Measurements from ENCODE around the gene MAN1C1.
"Not testable (repeated sequence)": the region's sequence is repeated elsewhere in the genome, so short reads cannot be mapped to it uniquely, and the experiment has no call there.

Gene MAN1C1

DNA sequence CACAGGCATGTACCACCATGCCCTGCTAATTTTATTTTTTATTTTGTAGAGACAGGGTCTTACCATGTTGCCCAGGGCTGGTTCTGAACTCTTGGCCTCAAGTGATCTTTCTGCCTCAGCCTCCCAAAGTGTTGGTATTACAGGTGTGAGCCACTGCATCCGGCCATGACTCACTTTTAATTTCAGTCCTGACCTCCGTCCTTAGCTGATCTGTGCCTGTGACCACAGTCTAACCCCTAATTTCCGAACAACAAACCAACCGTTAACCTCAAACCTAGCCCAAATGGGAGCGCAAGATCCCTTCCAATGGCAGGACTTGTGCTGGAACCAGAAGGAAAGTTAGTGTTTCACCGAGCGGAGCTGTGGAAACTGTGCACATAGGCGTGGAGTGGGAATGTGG is 29.3 kb upstream of the MAN1C1 start:
- Histone ChIP-seq H3K36me3 (no peaks in the 10 kb centered on the region), H3K4me1 (ENCODE audit: control insufficient read depth in 1 of 2, insufficient read depth in 1 of 2, low read depth in 1 of 2, low read length in 1 of 2) (no peaks in the 10 kb centered on the region), H3K9me3 (no peaks in the 10 kb centered on the region), H3K27me3 (no peaks in the 10 kb centered on the region), H3K27ac (no peak overlapping the region), H3K4me3 (ENCODE audit: low read depth in 1 of 2, low read length in 1 of 2) (no peak overlapping the region)
- TF ChIP-seq, protein P1, sequence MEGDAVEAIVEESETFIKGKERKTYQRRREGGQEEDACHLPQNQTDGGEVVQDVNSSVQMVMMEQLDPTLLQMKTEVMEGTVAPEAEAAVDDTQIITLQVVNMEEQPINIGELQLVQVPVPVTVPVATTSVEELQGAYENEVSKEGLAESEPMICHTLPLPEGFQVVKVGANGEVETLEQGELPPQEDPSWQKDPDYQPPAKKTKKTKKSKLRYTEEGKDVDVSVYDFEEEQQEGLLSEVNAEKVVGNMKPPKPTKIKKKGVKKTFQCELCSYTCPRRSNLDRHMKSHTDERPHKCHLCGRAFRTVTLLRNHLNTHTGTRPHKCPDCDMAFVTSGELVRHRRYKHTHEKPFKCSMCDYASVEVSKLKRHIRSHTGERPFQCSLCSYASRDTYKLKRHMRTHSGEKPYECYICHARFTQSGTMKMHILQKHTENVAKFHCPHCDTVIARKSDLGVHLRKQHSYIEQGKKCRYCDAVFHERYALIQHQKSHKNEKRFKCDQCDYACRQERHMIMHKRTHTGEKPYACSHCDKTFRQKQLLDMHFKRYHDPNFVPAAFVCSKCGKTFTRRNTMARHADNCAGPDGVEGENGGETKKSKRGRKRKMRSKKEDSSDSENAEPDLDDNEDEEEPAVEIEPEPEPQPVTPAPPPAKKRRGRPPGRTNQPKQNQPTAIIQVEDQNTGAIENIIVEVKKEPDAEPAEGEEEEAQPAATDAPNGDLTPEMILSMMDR (IDR thresholded peaks at IDR 0.05), result no peak

DNA sequence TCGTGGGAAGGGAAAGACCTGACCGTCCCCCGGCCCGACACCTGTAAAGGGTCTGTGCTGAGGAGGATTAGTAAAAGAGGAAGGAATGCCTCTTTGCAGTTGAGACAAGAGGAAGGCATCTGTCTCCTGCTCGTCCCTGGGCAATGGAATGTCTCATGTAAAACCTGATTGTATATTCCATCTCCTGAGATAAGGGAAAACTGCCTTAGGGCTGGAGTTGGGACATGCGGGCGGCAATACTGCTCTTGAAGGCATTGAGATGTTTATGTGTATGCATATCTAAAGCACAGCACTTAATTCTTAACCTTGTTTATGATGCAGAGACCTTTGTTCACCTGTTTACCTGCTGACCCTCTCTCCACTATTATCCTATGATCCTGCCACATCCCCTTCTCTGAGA is 28.4 kb upstream of the MAN1C1 start:
- not testable (repeated sequence) for H3K9me3 ChIP-seq; H3K4me1 ChIP-seq (ENCODE audit: control insufficient read depth in 1 of 2, insufficient read depth in 1 of 2, low read depth in 1 of 2, low read length in 1 of 2); H3K27me3 ChIP-seq; H3K27ac ChIP-seq; H3K4me3 ChIP-seq (ENCODE audit: low read depth in 1 of 2, low read length in 1 of 2); H3K36me3 ChIP-seq

DNA sequence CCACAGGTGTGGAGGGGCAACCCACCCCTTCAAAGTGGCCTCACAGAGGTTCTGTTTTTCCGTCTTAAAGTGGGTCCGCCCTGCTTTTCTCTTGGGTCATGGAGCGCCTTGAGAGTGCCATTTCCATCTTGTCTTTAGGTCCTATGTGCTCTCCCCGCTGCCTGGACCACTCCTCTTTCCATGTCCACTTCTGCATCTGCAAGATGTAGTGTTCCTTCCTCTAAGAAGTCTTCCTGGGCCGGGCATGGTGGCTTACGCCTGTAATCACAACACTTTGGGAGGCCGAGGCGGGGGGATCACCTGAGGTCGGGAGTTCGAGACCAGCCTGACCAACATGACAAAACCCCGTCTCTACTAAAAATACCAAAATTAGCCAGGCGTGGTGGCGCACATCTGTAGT is 27.8 kb upstream of the MAN1C1 start:
- not testable (repeated sequence) for H3K27me3 ChIP-seq; H3K36me3 ChIP-seq; H3K4me3 ChIP-seq (ENCODE audit: low read depth in 1 of 2, low read length in 1 of 2)

DNA sequence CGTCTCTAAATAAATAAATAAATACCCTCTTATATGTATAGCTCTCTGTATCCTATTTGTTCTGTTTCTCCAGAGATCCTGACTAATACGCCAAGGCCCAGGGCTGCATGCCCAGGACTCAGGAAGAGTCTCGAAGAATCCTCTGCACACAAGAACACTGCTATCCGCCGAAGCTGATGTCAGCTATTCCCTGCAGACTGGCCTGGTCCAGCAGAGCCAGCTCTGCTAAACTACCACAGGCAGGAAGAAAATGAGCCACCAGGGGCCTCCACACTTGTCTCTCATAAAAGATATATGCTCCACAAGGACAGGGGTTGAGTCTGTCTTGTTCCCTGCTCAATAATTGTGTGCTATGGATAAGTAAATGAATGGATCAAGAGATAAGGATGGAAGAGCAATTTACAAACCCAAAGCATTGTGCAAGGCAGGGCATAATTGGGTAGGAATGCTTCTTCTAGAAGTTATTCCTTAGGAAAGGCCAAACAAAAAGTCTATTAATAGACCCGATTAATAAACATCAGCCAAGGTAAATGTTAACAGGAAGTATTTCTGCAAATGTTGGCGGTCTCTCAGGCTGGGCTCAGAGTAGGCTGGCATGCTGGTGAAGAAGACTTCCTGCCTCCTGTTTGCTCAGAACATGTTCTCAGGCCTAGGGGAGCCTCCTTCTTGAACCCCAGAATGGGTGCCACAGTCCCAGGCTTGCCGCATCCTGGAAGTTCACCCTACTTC is 26.3 kb upstream of the MAN1C1 start:
- Histone ChIP-seq H3K27me3 (peaks cover 3% of the 10 kb centered on the region), H3K9me3 (no peaks in the 10 kb centered on the region), H3K36me3 (no peaks in the 10 kb centered on the region), H3K4me1 (ENCODE audit: control insufficient read depth in 1 of 2, insufficient read depth in 1 of 2, low read depth in 1 of 2, low read length in 1 of 2) (no peaks in the 10 kb centered on the region), H3K27ac (no peak overlapping the region), H3K4me3 (ENCODE audit: low read depth in 1 of 2, low read length in 1 of 2) (no peak overlapping the region)
- TF ChIP-seq, protein P1 (IDR thresholded peaks at IDR 0.05), result no peak

More for the DNA sequence above, 27.8 kb upstream of the MAN1C1 start:
- not testable (repeated sequence) for H3K9me3 ChIP-seq; H3K4me1 ChIP-seq (ENCODE audit: control insufficient read depth in 1 of 2, insufficient read depth in 1 of 2, low read depth in 1 of 2, low read length in 1 of 2); H3K27ac ChIP-seq

DNA sequence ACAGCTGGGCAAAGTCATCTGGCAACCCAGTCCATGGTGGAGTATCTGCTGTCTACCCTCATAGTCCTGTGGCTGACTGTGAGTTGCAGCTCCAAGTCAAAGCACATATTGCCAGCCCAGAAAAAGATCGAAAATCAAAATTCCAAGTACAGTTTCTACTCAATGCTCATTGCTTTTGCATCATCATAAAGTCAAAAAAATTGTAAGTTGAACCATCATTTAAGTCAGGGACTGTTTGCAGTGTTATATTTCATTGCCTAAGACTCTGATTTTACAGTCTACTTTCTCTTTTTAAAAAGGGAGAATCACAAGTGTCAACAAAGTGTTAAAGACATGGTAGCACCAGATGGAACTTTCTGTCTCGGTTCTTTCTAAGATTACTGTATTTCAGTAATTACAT is 22.7 kb upstream of the MAN1C1 start:
- Histone ChIP-seq H3K9me3 (no peaks in the 10 kb centered on the region), H3K36me3 (no peaks in the 10 kb centered on the region), H3K27me3 (peaks cover 3% of the 10 kb centered on the region), H3K4me1 (ENCODE audit: control insufficient read depth in 1 of 2, insufficient read depth in 1 of 2, low read depth in 1 of 2, low read length in 1 of 2) (no peaks in the 10 kb centered on the region), H3K27ac (no peak overlapping the region), H3K4me3 (ENCODE audit: low read depth in 1 of 2, low read length in 1 of 2) (no peak overlapping the region)
- TF ChIP-seq, protein P1 (IDR thresholded peaks at IDR 0.05), result no peak

DNA sequence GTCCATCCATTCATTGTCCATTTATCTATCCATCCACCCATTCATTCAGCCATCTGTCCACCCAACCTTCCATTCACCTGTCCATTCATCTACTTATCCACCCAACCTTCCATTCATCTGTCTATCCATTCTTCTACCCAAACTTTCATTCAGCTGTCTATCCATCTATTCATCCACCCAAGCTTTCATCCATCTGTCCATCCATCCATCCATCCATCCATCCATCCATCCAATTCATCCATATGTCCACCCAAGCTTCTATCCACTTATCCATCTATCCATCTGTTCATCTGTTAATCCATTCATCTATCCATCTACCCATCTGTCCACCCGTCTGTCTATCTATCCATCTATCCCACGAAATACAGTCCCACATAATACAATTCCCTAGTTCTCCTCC is 21.6 kb upstream of the MAN1C1 start:
- H3K4me1 ChIP-seq (ENCODE audit: control insufficient read depth in 1 of 2, insufficient read depth in 1 of 2, low read depth in 1 of 2, low read length in 1 of 2), result no peaks in the 10 kb centered on the region
- no peaks in the 10 kb centered on the region for H3K9me3 ChIP-seq
- H3K27ac ChIP-seq, result no peak overlapping the region
- H3K36me3 ChIP-seq, result no peaks in the 10 kb centered on the region
- TF ChIP-seq, protein P1 (IDR thresholded peaks at IDR 0.05), result no peak
- no peak overlapping the region for H3K4me3 ChIP-seq (ENCODE audit: low read depth in 1 of 2, low read length in 1 of 2)
- H3K27me3 ChIP-seq, result peaks cover 3% of the 10 kb centered on the region

DNA sequence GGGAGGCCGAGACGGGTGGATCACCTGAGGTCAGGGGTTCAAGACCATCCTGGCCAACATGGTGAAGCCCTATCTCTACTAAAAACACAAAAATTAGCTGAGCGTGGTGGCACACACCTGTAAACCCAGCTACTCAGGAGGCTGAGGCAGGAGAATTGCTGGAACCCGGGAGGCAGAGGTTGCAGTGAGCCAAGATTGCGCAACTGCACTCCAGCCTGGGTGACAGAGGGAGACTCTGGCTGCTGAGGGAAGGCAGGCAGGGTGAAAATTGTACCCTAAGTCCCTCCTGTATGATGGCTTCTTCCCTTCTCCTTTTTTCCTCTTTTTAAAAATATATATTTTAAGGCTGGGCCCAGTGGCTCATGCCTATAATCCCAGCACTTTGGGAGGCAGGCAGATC is 19.9 kb upstream of the MAN1C1 start:
- not testable (repeated sequence) for H3K36me3 ChIP-seq; H3K27me3 ChIP-seq; H3K27ac ChIP-seq; H3K9me3 ChIP-seq; H3K4me3 ChIP-seq (ENCODE audit: low read depth in 1 of 2, low read length in 1 of 2); H3K4me1 ChIP-seq (ENCODE audit: control insufficient read depth in 1 of 2, insufficient read depth in 1 of 2, low read depth in 1 of 2, low read length in 1 of 2)
